ENCODE data around the gene TMEM11.

TMEM11 gene

GRCh38 chr17:21174713-21175112, 39.2 kb downstream of the TMEM11 start:
- H3K4me3 ChIP-seq (replicated peaks; ENCODE audit: low read depth, low read length), result no peak overlapping the region
- TF ChIP-seq CTCF (IDR thresholded peaks at IDR 0.05; ENCODE audit: low read depth, low read length, missing control alignments), result no peak
- DNase-seq (ENCODE audit: extremely low read depth, low read depth), result peak; percentile 9

- DNase-seq (ENCODE audit: extremely low read depth, low read depth), result no peak
- no peak for TF ChIP-seq CTCF (IDR thresholded peaks at IDR 0.05; ENCODE audit: low read depth, low read length, missing control alignments)
- H3K4me3 ChIP-seq (replicated peaks; ENCODE audit: low read depth, low read length), result no peak overlapping the region
Measured at GRCh38 chr17:21174186-21174585, 39.8 kb downstream of the TMEM11 start.

GRCh38 chr17:21173543-21173942, 40.4 kb downstream of the TMEM11 start:
- no peak for TF ChIP-seq CTCF (IDR thresholded peaks at IDR 0.05; ENCODE audit: low read depth, low read length, missing control alignments)
- H3K4me3 ChIP-seq (replicated peaks; ENCODE audit: low read depth, low read length), result no peak overlapping the region
- DNase-seq (ENCODE audit: extremely low read depth, low read depth), result no peak

- TF ChIP-seq CTCF (IDR thresholded peaks at IDR 0.05; ENCODE audit: low read depth, low read length, missing control alignments), result no peak
- DNase-seq (ENCODE audit: extremely low read depth, low read depth), result no peak
- H3K4me3 ChIP-seq (replicated peaks; ENCODE audit: low read depth, low read length), result no peak overlapping the region
Measured at GRCh38 chr17:21172846-21173245, 41.1 kb downstream of the TMEM11 start.

GRCh38 chr17:21171970-21172510, 41.9 kb downstream of the TMEM11 start:
- no peak overlapping the region for H3K4me3 ChIP-seq (replicated peaks; ENCODE audit: low read depth, low read length)
- no peak for DNase-seq (ENCODE audit: extremely low read depth, low read depth)
- no peak for TF ChIP-seq CTCF (IDR thresholded peaks at IDR 0.05; ENCODE audit: low read depth, low read length, missing control alignments)

GRCh38 chr17:21171309-21171922, 42.5 kb downstream of the TMEM11 start:
- H3K4me3 ChIP-seq (replicated peaks; ENCODE audit: low read depth, low read length), result no peak overlapping the region
- DNase-seq (ENCODE audit: extremely low read depth, low read depth), result no peak
- TF ChIP-seq CTCF (IDR thresholded peaks at IDR 0.05; ENCODE audit: low read depth, low read length, missing control alignments), result no peak

- no peak for TF ChIP-seq CTCF (IDR thresholded peaks at IDR 0.05; ENCODE audit: low read depth, low read length, missing control alignments)
- DNase-seq (ENCODE audit: extremely low read depth, low read depth), result no peak
- no peak overlapping the region for H3K4me3 ChIP-seq (replicated peaks; ENCODE audit: low read depth, low read length)
Measured at GRCh38 chr17:21170809-21171208, 43.2 kb downstream of the TMEM11 start.
